HG02852 (cell line): Measurements from ENCODE around the gene CFAP299.
A peak's percentile ranks its signal among the peaks of the same experiment; 100 is the strongest.
"Not testable (repeated sequence)": the region's sequence is repeated elsewhere in the genome, so short reads cannot be mapped to it uniquely, and the experiment has no call there.

Experiments used
- ATAC-seq: cut with Tn5 transposase; IDR thresholded peaks from one replicate; pipeline ENCODE4 v1.9.1; 2021; ENCODE audit warnings: mild to moderate bottlenecking, moderate library complexity; ENCODE audit not compliant: unreplicated experiment

Gene CFAP299

GRCh38 chr4:80705311-80705710 lies 369.8 kb downstream of the CFAP299 start:
- no peak for ATAC-seq

- ATAC-seq = no peak
Measured at GRCh38 chr4:80709082-80709869, 373.7 kb downstream of the CFAP299 start.

GRCh38 chr4:80710748-80711451 lies 375.4 kb downstream of the CFAP299 start:
- ATAC-seq = no peak

GRCh38 chr4:80711956-80712355 lies 376.4 kb downstream of the CFAP299 start:
- no peak for ATAC-seq

GRCh38 chr4:80713409-80713808 lies 377.9 kb downstream of the CFAP299 start:
- ATAC-seq = no peak

GRCh38 chr4:80717204-80717603 lies 381.7 kb downstream of the CFAP299 start:
- no peak for ATAC-seq

GRCh38 chr4:80726471-80726870 lies 390.9 kb downstream of the CFAP299 start:
- no peak for ATAC-seq

GRCh38 chr4:80730158-80730557 lies 394.6 kb downstream of the CFAP299 start:
- ATAC-seq = no peak

GRCh38 chr4:80731436-80731835 lies 395.9 kb downstream of the CFAP299 start:
- no peak for ATAC-seq

GRCh38 chr4:80732010-80732409 lies 396.5 kb downstream of the CFAP299 start:
- no peak for ATAC-seq

GRCh38 chr4:80740375-80740774 lies 404.8 kb downstream of the CFAP299 start:
- ATAC-seq = no peak

GRCh38 chr4:80749558-80749957 lies 414.0 kb downstream of the CFAP299 start:
- not testable (repeated sequence) for ATAC-seq

GRCh38 chr4:80751200-80751599 lies 415.7 kb downstream of the CFAP299 start:
- no peak for ATAC-seq

- ATAC-seq = no peak
Measured at GRCh38 chr4:80767944-80768343, 432.4 kb downstream of the CFAP299 start.

GRCh38 chr4:80776168-80776567 lies 440.6 kb downstream of the CFAP299 start:
- ATAC-seq = no peak

- ATAC-seq = no peak
Measured at GRCh38 chr4:80781431-80781830, 445.9 kb downstream of the CFAP299 start.

- no peak for ATAC-seq
Measured at GRCh38 chr4:80787306-80787705, 451.8 kb downstream of the CFAP299 start.

GRCh38 chr4:80788798-80789197 lies 453.3 kb downstream of the CFAP299 start:
- no peak for ATAC-seq

- ATAC-seq = peak; percentile 45
Measured at GRCh38 chr4:80790152-80790551, 454.6 kb downstream of the CFAP299 start.

GRCh38 chr4:80793660-80794059 lies 458.1 kb downstream of the CFAP299 start:
- not testable (repeated sequence) for ATAC-seq

- no peak for ATAC-seq
Measured at GRCh38 chr4:80798082-80798481, 462.6 kb downstream of the CFAP299 start.

GRCh38 chr4:80800719-80801118 lies 465.2 kb downstream of the CFAP299 start:
- not testable (repeated sequence) for ATAC-seq
